Measurements from ENCODE around the gene ZBP1. TPM values are rescaled to one million over a fixed set of nuclear protein-coding genes. Genes with fewer than 3 reads are reported as not detected.
"Not testable (repeated sequence)": the region's sequence is repeated elsewhere in the genome, so short reads cannot be mapped to it uniquely, and the experiment has no call there.

ZBP1 gene
- total RNA-seq, 3 donors from 2014 or later (not counting 1 experiment from before 2014, with no cell fraction given), result 95.4 to 99.7 (median 97.8) TPM

DNA sequence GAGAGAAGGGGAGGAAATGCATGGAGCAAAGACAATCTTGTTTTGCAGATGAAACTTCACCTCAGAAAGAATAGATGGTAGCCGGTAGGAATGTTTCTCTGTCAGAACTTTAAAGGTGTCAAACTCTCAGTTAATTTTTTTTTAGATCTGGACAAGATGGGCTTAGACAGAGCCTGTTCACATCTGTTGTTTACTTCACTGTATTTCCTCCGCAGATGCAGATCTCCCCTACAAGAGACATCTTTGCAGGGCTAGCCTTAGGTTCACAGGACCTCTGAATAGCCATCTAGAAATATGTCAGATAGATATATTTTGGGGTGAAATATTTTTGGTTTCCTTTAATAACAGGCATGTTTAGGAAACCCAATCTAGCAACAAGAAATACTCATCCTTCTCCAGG lies 12.1 kb upstream of the ZBP1 start:
- no peak for DNase-seq
- Mint-ChIP-seq H3K9me3 (peaks cover 4 to 17% of the 10 kb centered on the region in 2 donors), H3K4me1 (peaks cover 31 to 33% of the 10 kb centered on the region in 2 donors), H3K27me3 (ENCODE audit: low read depth in 2 of 2) (peaks cover 13 to 14% of the 10 kb centered on the region in 2 donors), H3K4me3 (no peak overlapping the region), H3K27ac (no peak overlapping the region), H3K36me3 (peaks cover 24% of the 10 kb centered on the region)
- Histone ChIP-seq H3K4me1 (ENCODE audit: control insufficient read depth, insufficient read depth, low read length) (peaks cover 35% of the 10 kb centered on the region), H3K36me3 (ENCODE audit: control insufficient read depth, insufficient read depth, low read length) (no peaks in the 10 kb centered on the region), H3K27me3 (ENCODE audit: control insufficient read depth, insufficient read depth, low read length) (peaks cover 3% of the 10 kb centered on the region), H3K9me3 (ENCODE audit: control insufficient read depth, insufficient read depth, low read length) (peaks cover 8% of the 10 kb centered on the region), H3K4me3 (ENCODE audit: low read length) (no peak overlapping the region), H3K27ac (ENCODE audit: low read length) (no peak overlapping the region)
- WGBS (ENCODE audit: insufficient coverage), result 82% methylated on average over 2 of the region's 2 CpGs
- intact Hi-C loops (cut with micrococcal nuclease), result no loop called here
- no peak for ATAC-seq
- TF ChIP-seq, protein P1, sequence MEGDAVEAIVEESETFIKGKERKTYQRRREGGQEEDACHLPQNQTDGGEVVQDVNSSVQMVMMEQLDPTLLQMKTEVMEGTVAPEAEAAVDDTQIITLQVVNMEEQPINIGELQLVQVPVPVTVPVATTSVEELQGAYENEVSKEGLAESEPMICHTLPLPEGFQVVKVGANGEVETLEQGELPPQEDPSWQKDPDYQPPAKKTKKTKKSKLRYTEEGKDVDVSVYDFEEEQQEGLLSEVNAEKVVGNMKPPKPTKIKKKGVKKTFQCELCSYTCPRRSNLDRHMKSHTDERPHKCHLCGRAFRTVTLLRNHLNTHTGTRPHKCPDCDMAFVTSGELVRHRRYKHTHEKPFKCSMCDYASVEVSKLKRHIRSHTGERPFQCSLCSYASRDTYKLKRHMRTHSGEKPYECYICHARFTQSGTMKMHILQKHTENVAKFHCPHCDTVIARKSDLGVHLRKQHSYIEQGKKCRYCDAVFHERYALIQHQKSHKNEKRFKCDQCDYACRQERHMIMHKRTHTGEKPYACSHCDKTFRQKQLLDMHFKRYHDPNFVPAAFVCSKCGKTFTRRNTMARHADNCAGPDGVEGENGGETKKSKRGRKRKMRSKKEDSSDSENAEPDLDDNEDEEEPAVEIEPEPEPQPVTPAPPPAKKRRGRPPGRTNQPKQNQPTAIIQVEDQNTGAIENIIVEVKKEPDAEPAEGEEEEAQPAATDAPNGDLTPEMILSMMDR (IDR thresholded peaks at IDR 0.05), result no peak

DNA sequence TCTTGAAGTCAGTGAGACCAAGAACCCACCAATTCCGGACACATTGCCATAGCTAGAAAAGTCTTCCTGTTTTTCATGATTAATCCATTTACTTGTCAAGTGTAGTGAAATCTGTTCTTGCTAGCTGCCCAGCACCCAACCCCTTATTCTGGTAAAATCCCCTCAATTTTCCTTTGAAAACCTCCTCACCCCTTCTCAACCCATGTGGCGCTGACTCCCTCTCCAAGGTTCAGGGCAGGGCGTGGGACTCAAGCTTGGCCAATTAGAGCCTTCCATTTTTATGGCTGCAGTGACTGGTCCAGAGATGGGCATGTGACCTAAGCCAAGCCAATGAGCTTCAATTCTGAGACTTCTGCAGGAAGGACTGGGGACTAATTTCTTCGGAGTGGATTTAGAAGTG lies 9.8 kb upstream of the ZBP1 start:
- DNase-seq (peak in 1 of 2 donors; percentile 57), ATAC-seq (peak in 2 of 3 donors; percentile 22 to 44)
- Histone ChIP-seq H3K36me3 (ENCODE audit: control insufficient read depth, insufficient read depth, low read length) (no peaks in the 10 kb centered on the region), H3K27me3 (ENCODE audit: control insufficient read depth, insufficient read depth, low read length) (no peaks in the 10 kb centered on the region), H3K9me3 (ENCODE audit: control insufficient read depth, insufficient read depth, low read length) (peaks cover 6% of the 10 kb centered on the region), H3K4me1 (ENCODE audit: control insufficient read depth, insufficient read depth, low read length) (peaks cover 44% of the 10 kb centered on the region), H3K4me3 (ENCODE audit: low read length) (peak overlapping the region; percentile 45), H3K27ac (ENCODE audit: low read length) (peak overlapping the region; percentile 97)
- H3K4me1 Mint-ChIP-seq, result peaks cover 47 to 51% of the 10 kb centered on the region in 2 donors
- TF ChIP-seq, protein P1 (IDR thresholded peaks at IDR 0.05), result no peak
- peak overlapping the region; percentile 96 to 99 for H3K27ac Mint-ChIP-seq
- intact Hi-C loops (cut with micrococcal nuclease), result no loop called here
- H3K9me3 Mint-ChIP-seq, result peaks cover 0 to under 1% of the 10 kb centered on the region in 2 donors
- H3K27me3 Mint-ChIP-seq (ENCODE audit: low read depth in 2 of 2), result peaks cover 3 to 5% of the 10 kb centered on the region in 2 donors
- H3K36me3 Mint-ChIP-seq, result peaks cover 4% of the 10 kb centered on the region
- 17% methylated on average over 4 of the region's 4 CpGs for WGBS (ENCODE audit: insufficient coverage)
- H3K4me3 Mint-ChIP-seq, result peak overlapping the region; percentile 94

DNA sequence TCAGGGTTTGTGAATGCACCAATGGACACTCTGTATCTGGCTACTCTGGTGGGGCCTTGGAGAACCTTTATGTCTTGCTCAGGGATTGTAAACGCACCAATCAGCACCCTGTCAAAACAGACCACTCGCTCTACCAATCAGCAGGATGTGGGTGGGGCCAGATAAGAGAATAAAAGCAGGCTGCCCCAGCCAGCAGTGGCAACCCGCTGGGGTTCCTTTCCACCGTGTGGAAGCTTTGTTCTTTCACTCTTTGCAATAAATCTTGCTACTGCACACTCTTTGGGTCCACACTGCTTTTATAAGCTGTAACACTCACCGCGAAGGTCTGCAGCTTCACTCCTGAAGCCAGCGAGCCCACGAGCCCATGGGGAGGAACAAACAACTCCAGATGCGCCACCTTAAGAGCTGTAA lies 9.3 kb upstream of the ZBP1 start:
- ATAC-seq; H3K36me3 ChIP-seq (ENCODE audit: control insufficient read depth, insufficient read depth, low read length); H3K27me3 ChIP-seq (ENCODE audit: control insufficient read depth, insufficient read depth, low read length); H3K27me3 Mint-ChIP-seq (ENCODE audit: low read depth in 2 of 2); H3K36me3 Mint-ChIP-seq; H3K9me3 Mint-ChIP-seq: not testable (repeated sequence)
- Mint-ChIP-seq H3K4me1 (peaks cover 47 to 53% of the 10 kb centered on the region in 2 donors), H3K4me3 (peak overlapping the region; percentile 94), H3K27ac (peak overlapping the region; percentile 96 to 99)
- Histone ChIP-seq H3K9me3 (ENCODE audit: control insufficient read depth, insufficient read depth, low read length) (peaks cover 11% of the 10 kb centered on the region), H3K4me1 (ENCODE audit: control insufficient read depth, insufficient read depth, low read length) (peaks cover 44% of the 10 kb centered on the region), H3K27ac (ENCODE audit: low read length) (peak overlapping the region; percentile 97), H3K4me3 (ENCODE audit: low read length) (peak overlapping the region; percentile 45)
- peak in 1 of 2 donors; percentile 31 for DNase-seq
- WGBS (ENCODE audit: insufficient coverage), result 9% methylated on average over 7 of the region's 9 CpGs
- intact Hi-C loops (cut with micrococcal nuclease), result loop anchor here (2.0 kb wide), 1 partner anchor 231 kb away; no protein-coding TSS in a partner anchor

DNA sequence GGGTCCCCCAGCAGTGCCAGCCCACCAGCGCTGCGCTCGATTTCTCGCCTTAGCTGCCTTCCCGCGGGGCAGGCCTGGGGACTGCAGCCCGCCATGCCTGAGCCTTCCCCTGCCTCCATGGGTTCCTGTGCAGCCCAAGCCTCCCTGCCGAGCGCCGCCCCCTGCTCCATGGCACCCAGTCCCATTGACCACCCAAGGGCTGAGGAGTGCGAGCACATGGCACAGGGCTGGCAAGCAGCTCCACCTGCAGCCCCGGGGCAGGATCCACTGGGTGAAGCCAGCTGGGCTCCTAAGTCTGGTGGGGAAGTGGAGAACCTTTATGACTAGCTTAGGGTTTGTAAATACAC lies 8.7 kb upstream of the ZBP1 start:
- DNase-seq; H3K9me3 Mint-ChIP-seq; H3K36me3 Mint-ChIP-seq; H3K27me3 ChIP-seq (ENCODE audit: control insufficient read depth, insufficient read depth, low read length); ATAC-seq; H3K27me3 Mint-ChIP-seq (ENCODE audit: low read depth in 2 of 2); H3K4me3 ChIP-seq (ENCODE audit: low read length); H3K36me3 ChIP-seq (ENCODE audit: control insufficient read depth, insufficient read depth, low read length): not testable (repeated sequence)
- H3K27ac Mint-ChIP-seq, result peak overlapping the region; percentile 96 to 99
- H3K27ac ChIP-seq (ENCODE audit: low read length), result peak overlapping the region; percentile 97
- H3K9me3 ChIP-seq (ENCODE audit: control insufficient read depth, insufficient read depth, low read length), result peaks cover 10% of the 10 kb centered on the region
- peaks cover 47 to 53% of the 10 kb centered on the region in 2 donors for H3K4me1 Mint-ChIP-seq
- intact Hi-C loops (cut with micrococcal nuclease), result loop anchor here (1.0 to 2.0 kb wide), 3 partner anchors 9 to 230 kb away; partner anchors contain the start of gene ZBP1
- peaks cover 43% of the 10 kb centered on the region for H3K4me1 ChIP-seq (ENCODE audit: control insufficient read depth, insufficient read depth, low read length)
- H3K4me3 Mint-ChIP-seq, result peak overlapping the region; percentile 94
- 96% methylated on average over 12 of the region's 12 CpGs for WGBS (ENCODE audit: insufficient coverage)
